ENCODE data around the gene GNB1. TPM values are rescaled to one million over a fixed set of nuclear protein-coding genes. Genes with fewer than 3 reads are reported as not detected.

Gene GNB1
- total and polyA plus RNA-seq, 8 donors = 49.6 to 195 (median 125) TPM

DNA sequence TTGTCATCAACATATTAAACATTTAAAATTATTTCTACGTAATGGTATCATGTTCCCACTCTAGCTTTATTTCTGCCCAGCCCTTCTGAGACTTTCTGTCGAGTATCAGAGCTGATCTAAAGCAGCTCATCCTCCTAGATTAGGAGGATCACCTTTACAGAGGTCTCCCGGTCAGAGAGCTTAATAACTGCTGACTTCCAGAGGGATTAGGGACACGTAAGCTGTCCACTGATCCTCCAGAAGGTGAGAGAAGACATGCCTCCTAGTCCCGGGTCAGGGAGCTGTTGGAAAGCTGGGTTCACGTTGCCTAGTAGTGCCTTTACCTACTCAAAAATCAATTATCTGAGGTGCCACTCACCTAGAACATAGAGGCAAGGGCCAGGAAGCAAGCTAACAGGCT lies 81.4 kb downstream of the GNB1 start:
- no peaks in the 10 kb centered on the region for H3K27me3 ChIP-seq
- H3K4me1 ChIP-seq = no peaks in the 10 kb centered on the region
- no peak overlapping the region for H3K27ac ChIP-seq
- DNase-seq = no peak
- no peaks in the 10 kb centered on the region for H3K9me3 ChIP-seq
- peaks cover 37 to 96% (median 87%) of the 10 kb centered on the region in 4 donors for H3K36me3 ChIP-seq
- intact Hi-C loops (cut with DNase I; ENCODE audit: low total_unique reads) = no loop called here
- TF ChIP-seq, protein P1, sequence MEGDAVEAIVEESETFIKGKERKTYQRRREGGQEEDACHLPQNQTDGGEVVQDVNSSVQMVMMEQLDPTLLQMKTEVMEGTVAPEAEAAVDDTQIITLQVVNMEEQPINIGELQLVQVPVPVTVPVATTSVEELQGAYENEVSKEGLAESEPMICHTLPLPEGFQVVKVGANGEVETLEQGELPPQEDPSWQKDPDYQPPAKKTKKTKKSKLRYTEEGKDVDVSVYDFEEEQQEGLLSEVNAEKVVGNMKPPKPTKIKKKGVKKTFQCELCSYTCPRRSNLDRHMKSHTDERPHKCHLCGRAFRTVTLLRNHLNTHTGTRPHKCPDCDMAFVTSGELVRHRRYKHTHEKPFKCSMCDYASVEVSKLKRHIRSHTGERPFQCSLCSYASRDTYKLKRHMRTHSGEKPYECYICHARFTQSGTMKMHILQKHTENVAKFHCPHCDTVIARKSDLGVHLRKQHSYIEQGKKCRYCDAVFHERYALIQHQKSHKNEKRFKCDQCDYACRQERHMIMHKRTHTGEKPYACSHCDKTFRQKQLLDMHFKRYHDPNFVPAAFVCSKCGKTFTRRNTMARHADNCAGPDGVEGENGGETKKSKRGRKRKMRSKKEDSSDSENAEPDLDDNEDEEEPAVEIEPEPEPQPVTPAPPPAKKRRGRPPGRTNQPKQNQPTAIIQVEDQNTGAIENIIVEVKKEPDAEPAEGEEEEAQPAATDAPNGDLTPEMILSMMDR (IDR thresholded peaks at IDR 0.05) = no peak
- TF ChIP-seq POLR2A (IDR thresholded peaks at IDR 0.05) (no peak), POLR2AphosphoS5 (IDR thresholded peaks at IDR 0.05) (no peak), EP300 (IDR thresholded peaks at IDR 0.05) (no peak)
- no peak overlapping the region for H3K4me3 ChIP-seq
- 89 to 94% (median 94%) methylated on average over 6 of the region's 6 CpGs for WGBS, 5 donors

DNA sequence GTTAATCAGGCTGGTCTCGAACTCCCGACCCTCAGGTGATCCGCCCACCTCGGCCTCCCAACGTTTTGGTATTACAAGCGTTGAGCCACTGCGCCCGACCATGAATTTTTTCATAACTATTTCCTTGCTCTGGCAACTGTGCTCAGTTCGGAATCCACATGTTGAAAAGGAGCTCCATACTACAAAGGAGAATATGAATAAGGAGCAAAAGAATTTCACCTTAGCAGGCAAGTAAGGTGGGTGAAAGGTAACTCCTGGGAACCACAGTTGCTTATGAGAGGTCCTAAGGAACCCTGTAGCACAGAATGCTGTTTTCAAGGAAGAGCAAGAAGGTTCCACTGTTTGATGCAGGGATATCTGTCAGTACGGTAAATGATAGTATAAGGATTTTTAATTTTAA lies 82.7 kb downstream of the GNB1 start:
- no peak overlapping the region for H3K4me3 ChIP-seq
- intact Hi-C loops (cut with DNase I; ENCODE audit: low total_unique reads) = no loop called here
- DNase-seq = no peak
- peaks cover 44 to 96% (median 87%) of the 10 kb centered on the region in 4 donors for H3K36me3 ChIP-seq
- H3K27me3 ChIP-seq = no peaks in the 10 kb centered on the region
- WGBS, 5 donors = 89 to 97% (median 93%) methylated on average over 10 of the region's 10 CpGs
- TF ChIP-seq POLR2AphosphoS5 (IDR thresholded peaks at IDR 0.05) = no peak
- TF ChIP-seq, protein P1 (IDR thresholded peaks at IDR 0.05) = no peak
- no peak for TF ChIP-seq POLR2A (IDR thresholded peaks at IDR 0.05)
- TF ChIP-seq EP300 (IDR thresholded peaks at IDR 0.05) = no peak
- H3K4me1 ChIP-seq = peaks cover 0 to 4% (median 2%) of the 10 kb centered on the region in 4 donors
- no peak overlapping the region for H3K27ac ChIP-seq
- no peaks in the 10 kb centered on the region for H3K9me3 ChIP-seq

DNA sequence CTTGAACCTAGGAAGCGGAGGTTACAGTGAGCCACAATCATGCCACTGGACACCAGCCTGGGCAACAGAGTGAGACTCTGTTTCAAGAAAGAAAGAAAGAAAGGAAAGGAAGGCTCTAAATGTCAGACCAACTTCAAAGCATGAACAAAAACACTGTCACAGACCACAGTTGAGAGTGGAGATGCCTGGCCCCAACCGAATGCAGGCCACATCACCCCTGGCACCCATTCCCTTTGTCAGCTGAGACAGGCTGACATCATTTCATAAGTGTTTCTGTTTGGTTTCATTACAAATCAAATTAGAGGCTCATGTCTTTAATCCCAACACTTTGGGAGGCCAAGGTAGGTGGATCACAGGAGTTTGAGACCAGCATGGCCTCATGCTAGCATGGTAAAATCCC lies 84.0 kb downstream of the GNB1 start:
- Histone ChIP-seq H3K36me3 (peaks cover 47 to 96% (median 87%) of the 10 kb centered on the region in 4 donors), H3K27ac (no peak overlapping the region), H3K4me3 (no peak overlapping the region), H3K4me1 (peaks cover 0 to 10% (median 7%) of the 10 kb centered on the region in 4 donors), H3K9me3 (no peaks in the 10 kb centered on the region), H3K27me3 (no peaks in the 10 kb centered on the region)
- WGBS, 5 donors = 86 to 90% (median 89%) methylated on average over 2 of the region's 2 CpGs
- no peak for TF ChIP-seq POLR2A (IDR thresholded peaks at IDR 0.05)
- TF ChIP-seq EP300 (IDR thresholded peaks at IDR 0.05) = no peak
- no peak for TF ChIP-seq POLR2AphosphoS5 (IDR thresholded peaks at IDR 0.05)
- TF ChIP-seq, protein P1 (IDR thresholded peaks at IDR 0.05) = no peak
- intact Hi-C loops (cut with DNase I; ENCODE audit: low total_unique reads) = no loop called here
- DNase-seq = no peak

DNA sequence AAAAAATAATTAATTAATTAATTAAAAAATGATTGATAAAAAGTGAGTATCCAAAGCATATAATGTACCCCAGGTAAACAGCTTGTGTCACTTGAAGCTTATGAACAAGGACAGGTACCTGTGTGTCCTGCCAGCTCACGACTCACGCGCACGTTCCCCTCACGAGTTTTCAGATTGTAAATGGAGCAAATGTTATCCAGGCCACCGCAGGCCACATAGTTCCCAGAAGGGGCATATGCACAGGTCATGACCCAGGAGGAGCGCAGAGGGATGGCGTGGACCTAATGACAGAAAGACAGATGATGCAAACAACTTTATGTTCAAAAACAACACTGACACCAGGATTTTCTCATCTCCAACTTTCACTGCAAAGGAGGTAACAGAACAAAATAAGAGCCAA lies 86.6 kb downstream of the GNB1 start:
- Histone ChIP-seq H3K36me3 (peaks cover 41 to 97% (median 88%) of the 10 kb centered on the region in 4 donors), H3K9me3 (no peaks in the 10 kb centered on the region), H3K4me1 (peaks cover 0 to 10% (median 7%) of the 10 kb centered on the region in 4 donors), H3K27ac (no peak overlapping the region), H3K27me3 (no peaks in the 10 kb centered on the region), H3K4me3 (no peak overlapping the region)
- TF ChIP-seq EP300 (IDR thresholded peaks at IDR 0.05) = no peak
- TF ChIP-seq POLR2A (IDR thresholded peaks at IDR 0.05) = no peak
- no peak for TF ChIP-seq POLR2AphosphoS5 (IDR thresholded peaks at IDR 0.05)
- TF ChIP-seq, protein P1 (IDR thresholded peaks at IDR 0.05) = no peak
- DNase-seq = no peak
- 93 to 97% (median 96%) methylated on average over 8 of the region's 8 CpGs for WGBS, 5 donors
- intact Hi-C loops (cut with DNase I; ENCODE audit: low total_unique reads) = no loop called here
